Endodermal cell (in vitro differentiated cells): ENCODE measurements around the gene PLCH2. TPM values are rescaled to one million over a fixed set of nuclear protein-coding genes. Genes with fewer than 3 reads are reported as not detected.

Source experiments
- DNase-seq: peaks from one replicate; pipeline ENCODE4 v3.0.0-alpha.2; 2017
- H3K27ac ChIP-seq: 2 replicates; pipeline ENCODE4 v1.5.1; 2013; ENCODE audit warnings: mild to moderate bottlenecking, low read depth, low read length, moderate library complexity
- H3K27me3 ChIP-seq: 2 replicates; pipeline ENCODE4 v1.6.1; 2013; ENCODE audit warnings: mild to moderate bottlenecking, low read length, moderate library complexity; ENCODE audit not compliant: insufficient read depth, control insufficient read depth, poor library complexity, severe bottlenecking
- H3K36me3 ChIP-seq: 2 replicates; pipeline ENCODE4 v1.7.0; 2013; ENCODE audit warnings: mild to moderate bottlenecking, low read length, moderate library complexity; ENCODE audit not compliant: control insufficient read depth, insufficient read depth
- H3K4me1 ChIP-seq: one replicate; pipeline ENCODE4 v1.7.0; 2013; ENCODE audit warnings: low read length; ENCODE audit not compliant: control insufficient read depth, insufficient read depth
- H3K4me3 ChIP-seq: 2 replicates; pipeline ENCODE4 v1.5.1; 2013; ENCODE audit warnings: mild to moderate bottlenecking, low read length, moderate library complexity
- H3K9ac ChIP-seq: 2 replicates; pipeline ENCODE4 v1.6.1; 2013; ENCODE audit warnings: mild to moderate bottlenecking, low read length, moderate library complexity; ENCODE audit not compliant: poor library complexity, severe bottlenecking; ENCODE audit errors: extremely low read depth
- H3K9me3 ChIP-seq: 2 replicates; pipeline ENCODE4 v1.6.1; 2013; ENCODE audit warnings: mild to moderate bottlenecking, low read length, moderate library complexity; ENCODE audit not compliant: control insufficient read depth
- H3K27ac Mint-ChIP-seq: 2 replicates; pipeline ENCODE4 v1.8.0; 2020; ENCODE audit warnings: mixed read lengths
- H3K27me3 Mint-ChIP-seq: 2 replicates; pipeline ENCODE4 v1.8.0; 2021; ENCODE audit warnings: mild to moderate bottlenecking, mixed read lengths; ENCODE audit not compliant: insufficient read depth
- H3K36me3 Mint-ChIP-seq: 2 replicates; pipeline ENCODE4 v1.8.0; 2020; ENCODE audit warnings: low read depth, mixed read lengths
- H3K4me1 Mint-ChIP-seq: 2 replicates; pipeline ENCODE4 v1.8.0; 2020; ENCODE audit warnings: mixed read lengths
- H3K4me3 Mint-ChIP-seq: 2 replicates; pipeline ENCODE4 v1.8.0; 2020; ENCODE audit warnings: mild to moderate bottlenecking, moderate library complexity, mixed read lengths
- H3K9me3 Mint-ChIP-seq: 2 replicates; pipeline ENCODE4 v1.8.0; 2020; ENCODE audit warnings: mild to moderate bottlenecking, mixed read lengths
- WGBS, 2 experiments: methylation state at CpG; one replicate each; pipeline versions ENCODE4 v1.1.5 to v1.1.7; 2013; ENCODE audit warnings: missing lambda C conversion rate in 2 of 2, mixed read lengths in 1 of 2; ENCODE audit not compliant: insufficient coverage in 1 of 2, insufficient read length in 1 of 2; 5-methylcytosine and 5-hydroxymethylcytosine counted together
- total RNA-seq, 2 donors: library from RNA; stranded (reverse); fragmentation: NEBNext Ultra II Directional in 1 of 2; extraction: Animal tissue kit (Norgen Biotek cat#: 25700) in 1 of 2; gene quantifications; 2 replicates in 1 of 2; 3 replicates in 1 of 2; pipeline ENCODE4 v1.2.1, GENCODE V29; 2021
- TF ChIP-seq, protein P1 (sequence below): fragments of 200-600 bp; sonication (generic); conservative IDR thresholded peaks from 2 replicates; pipeline ENCODE4 v1.5.0; 2021; ENCODE audit warnings: antibody characterized with exemption, mild to moderate bottlenecking

The PLCH2 gene
- total RNA-seq, 2 donors from 2014 or later = 0.18 to 0.31 TPM

- TF ChIP-seq, protein P1, sequence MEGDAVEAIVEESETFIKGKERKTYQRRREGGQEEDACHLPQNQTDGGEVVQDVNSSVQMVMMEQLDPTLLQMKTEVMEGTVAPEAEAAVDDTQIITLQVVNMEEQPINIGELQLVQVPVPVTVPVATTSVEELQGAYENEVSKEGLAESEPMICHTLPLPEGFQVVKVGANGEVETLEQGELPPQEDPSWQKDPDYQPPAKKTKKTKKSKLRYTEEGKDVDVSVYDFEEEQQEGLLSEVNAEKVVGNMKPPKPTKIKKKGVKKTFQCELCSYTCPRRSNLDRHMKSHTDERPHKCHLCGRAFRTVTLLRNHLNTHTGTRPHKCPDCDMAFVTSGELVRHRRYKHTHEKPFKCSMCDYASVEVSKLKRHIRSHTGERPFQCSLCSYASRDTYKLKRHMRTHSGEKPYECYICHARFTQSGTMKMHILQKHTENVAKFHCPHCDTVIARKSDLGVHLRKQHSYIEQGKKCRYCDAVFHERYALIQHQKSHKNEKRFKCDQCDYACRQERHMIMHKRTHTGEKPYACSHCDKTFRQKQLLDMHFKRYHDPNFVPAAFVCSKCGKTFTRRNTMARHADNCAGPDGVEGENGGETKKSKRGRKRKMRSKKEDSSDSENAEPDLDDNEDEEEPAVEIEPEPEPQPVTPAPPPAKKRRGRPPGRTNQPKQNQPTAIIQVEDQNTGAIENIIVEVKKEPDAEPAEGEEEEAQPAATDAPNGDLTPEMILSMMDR = no peak
- no peaks in the 10 kb centered on the region for H3K9me3 ChIP-seq
- H3K27me3 ChIP-seq = no peaks in the 10 kb centered on the region
- Mint-ChIP-seq H3K36me3 (peaks cover 2% of the 10 kb centered on the region), H3K9me3 (no peaks in the 10 kb centered on the region), H3K4me3 (no peak overlapping the region), H3K27ac (no peak overlapping the region), H3K27me3 (no peaks in the 10 kb centered on the region), H3K4me1 (no peaks in the 10 kb centered on the region)
- H3K9ac ChIP-seq = no peak overlapping the region
- H3K27ac ChIP-seq = no peak overlapping the region
- 87 to 90% methylated on average over 18 to 40 of the region's 42 CpGs for WGBS, 2 experiments
- no peaks in the 10 kb centered on the region for H3K4me1 ChIP-seq
- no peak for DNase-seq
- no peak overlapping the region for H3K4me3 ChIP-seq
- no peaks in the 10 kb centered on the region for H3K36me3 ChIP-seq
These were observed 27.6 kb downstream of the PLCH2 start for GRCh38 chr1:2503554-2504224.

- WGBS, 2 experiments = 91 to 95% methylated on average over 22 to 36 of the region's 36 CpGs
These were observed 28.3 kb downstream of the PLCH2 start for GRCh38 chr1:2504225-2504948.

DNA sequence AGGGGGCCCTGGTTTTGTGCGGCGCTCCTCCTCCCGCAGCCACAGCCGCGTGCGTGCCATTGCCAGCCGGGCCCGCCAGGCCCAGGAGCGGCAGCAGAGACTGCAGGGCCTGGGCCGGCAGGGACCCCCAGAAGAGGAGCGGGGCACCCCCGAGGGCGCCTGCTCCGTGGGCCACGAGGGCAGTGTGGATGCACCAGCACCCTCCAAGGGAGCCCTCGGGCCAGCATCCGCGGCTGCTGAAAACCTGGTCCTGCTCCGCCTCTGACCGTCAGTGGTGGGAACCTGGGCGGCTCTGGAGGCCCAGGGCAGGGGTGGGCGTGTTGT lies 28.8 kb downstream of the PLCH2 start:
- no peak overlapping the region for H3K4me3 ChIP-seq

More at GRCh38 chr1:2504225-2504948, 28.3 kb downstream of the PLCH2 start:
- Histone ChIP-seq H3K9ac (no peak overlapping the region), H3K9me3 (no peaks in the 10 kb centered on the region), H3K27me3 (no peaks in the 10 kb centered on the region), H3K4me3 (no peak overlapping the region), H3K27ac (no peak overlapping the region), H3K36me3 (no peaks in the 10 kb centered on the region), H3K4me1 (no peaks in the 10 kb centered on the region)
- Mint-ChIP-seq H3K27me3 (no peaks in the 10 kb centered on the region), H3K4me1 (no peaks in the 10 kb centered on the region), H3K36me3 (peaks cover 7% of the 10 kb centered on the region), H3K9me3 (no peaks in the 10 kb centered on the region), H3K4me3 (no peak overlapping the region), H3K27ac (no peak overlapping the region)
- DNase-seq = no peak
- TF ChIP-seq, protein P1 = no peak

More for the DNA sequence above, 28.8 kb downstream of the PLCH2 start:
- no peak for DNase-seq
- Histone ChIP-seq H3K9ac (no peak overlapping the region), H3K36me3 (no peaks in the 10 kb centered on the region), H3K4me1 (no peaks in the 10 kb centered on the region), H3K27me3 (no peaks in the 10 kb centered on the region), H3K27ac (no peak overlapping the region), H3K9me3 (no peaks in the 10 kb centered on the region)
- Mint-ChIP-seq H3K27me3 (no peaks in the 10 kb centered on the region), H3K36me3 (peaks cover 10% of the 10 kb centered on the region), H3K27ac (no peak overlapping the region), H3K4me3 (no peak overlapping the region), H3K4me1 (no peaks in the 10 kb centered on the region), H3K9me3 (no peaks in the 10 kb centered on the region)
- WGBS, 2 experiments = 91 to 96% methylated on average over 12 to 22 of the region's 22 CpGs
- TF ChIP-seq, protein P1 = no peak
